Stimulated activated CD8-positive, alpha-beta memory T cell treated with anti-CD3 and anti-CD28 coated beads, Interleukin-4, amount 100 ng/mL, for 48 hours (primary cell): ENCODE measurements around the gene OR2G6.

Experiments used
- DNase-seq: peaks from one replicate; pipeline ENCODE4 v3.0.0-alpha.2; 2020

The OR2G6 gene

GRCh38 chr1:248576260-248576980 is 68.5 kb downstream of the OR2G6 start:
- no peak for DNase-seq
